H1 (cell line): ENCODE data around the gene MEF2A. TPM values are rescaled to one million over a fixed set of nuclear protein-coding genes. Genes with fewer than 3 reads are reported as not detected.

ENCODE experiments used
- CTCF ChIA-PET: fragments of 300-600 bp; sonication (Branson Sonifier 250); formaldehyde crosslinking; loops from one replicate; lab custom pipeline; 2021; ENCODE audit not compliant: partially characterized antibody; lab: Charles Lee
- POLR2A ChIA-PET: fragments of 300-600 bp; sonication (Branson Sonifier 250); formaldehyde crosslinking; loops from one replicate; lab custom pipeline; 2021; ENCODE audit warnings: inconsistent platforms; ENCODE audit not compliant: partially characterized antibody; lab: Charles Lee
- DNase-seq, 2 experiments: peaks; one replicate each; pipeline versions ENCODE4 v3.0.0 to v3.0.0-alpha.2; 2010 to 2022; ENCODE audit warnings: low spot score in 2 of 2, low read depth in 1 of 2, mixed read lengths in 1 of 2
- FAIRE-seq: peaks from 2 replicates; lab custom pipeline; 2011; peaks lifted over from hg19 to GRCh38; lab: Jason Lieb, UNC
- H2AFZ ChIP-seq: 2 replicates; pipeline ENCODE4 v1.8.1; 2012; ENCODE audit warnings: low read length, inconsistent platforms
- H2AK5ac ChIP-seq: 2 replicates; pipeline ENCODE4 v1.6.1; 2013; ENCODE audit warnings: low read depth, low read length
- H2BK120ac ChIP-seq: replicated peaks from 2 replicates; pipeline ENCODE3; 2013; ENCODE audit warnings: low read depth, low read length, inconsistent platforms
- H2BK12ac ChIP-seq: 2 replicates; pipeline ENCODE4 v1.6.1; 2013; ENCODE audit warnings: low read depth, low read length
- H2BK15ac ChIP-seq: 2 replicates; pipeline ENCODE4 v1.6.1; 2013; ENCODE audit warnings: low read length
- H2BK20ac ChIP-seq: 2 replicates; pipeline ENCODE4 v1.6.1; 2013; ENCODE audit warnings: low read length
- H2BK5ac ChIP-seq: 2 replicates; pipeline ENCODE4 v1.6.1; 2013; ENCODE audit warnings: low read depth, low read length
- H3K14ac ChIP-seq: 2 replicates; pipeline ENCODE4 v1.6.1; 2013; ENCODE audit warnings: inconsistent platforms; ENCODE audit not compliant: insufficient read length
- H3K18ac ChIP-seq: 2 replicates; pipeline ENCODE4 v1.6.1; 2013; ENCODE audit warnings: low read length; ENCODE audit errors: extremely low read depth
- H3K23ac ChIP-seq: 2 replicates; pipeline ENCODE4 v1.6.1; 2013; ENCODE audit warnings: inconsistent platforms; ENCODE audit not compliant: insufficient read length
- H3K23me2 ChIP-seq: 2 replicates; pipeline ENCODE4 v1.6.1; 2013; ENCODE audit warnings: low read depth, low read length
- H3K27ac ChIP-seq: 2 replicates; pipeline ENCODE4 v1.6.1; 2011; ENCODE audit warnings: low read depth, low read length, inconsistent platforms
- H3K27me3 ChIP-seq, 4 experiments: replicated peaks in 1 of 4; 1 replicate in 1 of 4; 2 replicates in 3 of 4; pipeline versions ENCODE4 v1.6.1 to v1.8.1; 2011 to 2013; ENCODE audit warnings: low read length in 3 of 4, mild to moderate bottlenecking in 3 of 4, inconsistent platforms in 2 of 4, mixed read lengths in 2 of 4, moderate library complexity in 1 of 4; ENCODE audit not compliant: control insufficient read depth in 3 of 4, insufficient read depth in 3 of 4; ENCODE audit errors: extremely low read depth in 1 of 4
- H3K36me3 ChIP-seq, 4 experiments: 2 replicates each; pipeline versions ENCODE4 v1.6.1 to v1.8.1; 2011 to 2013; ENCODE audit warnings: mild to moderate bottlenecking in 4 of 4, low read length in 3 of 4, moderate library complexity in 2 of 4, control low read depth in 1 of 4, inconsistent platforms in 1 of 4; ENCODE audit not compliant: insufficient read depth in 4 of 4, control insufficient read depth in 2 of 4
- H3K4ac ChIP-seq: replicated peaks from 2 replicates; pipeline ENCODE3; 2013; ENCODE audit warnings: low read length, low read depth, mixed read lengths, inconsistent platforms; ENCODE audit not compliant: insufficient read length
- H3K4me1 ChIP-seq, 4 experiments: replicated peaks in 1 of 4; 1 replicate in 1 of 4; 2 replicates in 3 of 4; pipeline versions ENCODE4 v1.6.1 to v1.8.1; 2011 to 2013; ENCODE audit warnings: low read length in 3 of 4, inconsistent platforms in 2 of 4, mixed read lengths in 1 of 4; ENCODE audit not compliant: insufficient read depth in 4 of 4, control insufficient read depth in 3 of 4
- H3K4me2 ChIP-seq, 2 experiments: 2 replicates each; pipeline versions ENCODE4 v1.6.1 to v1.8.1; 2011 to 2013; ENCODE audit warnings: low read depth in 2 of 2, low read length in 2 of 2, control low read depth in 1 of 2, inconsistent platforms in 1 of 2, mild to moderate bottlenecking in 1 of 2; ENCODE audit not compliant: insufficient read depth in 1 of 2
- H3K4me3 ChIP-seq, 4 experiments: fragments of 200-600, 300-600 bp in 1 of 4; sonication (generic), shearing (Covaris generic), sonication (Bioruptor Twin) in 1 of 4; 2 replicates each; pipeline versions ENCODE4 v1.5.1 to v1.8.1; 2011 to 2016; ENCODE audit warnings: low read length in 4 of 4, low read depth in 3 of 4, control low read depth in 2 of 4, inconsistent platforms in 2 of 4, mild to moderate bottlenecking in 2 of 4, mixed read lengths in 1 of 4, moderate library complexity in 1 of 4; ENCODE audit not compliant: insufficient read depth in 2 of 4; ENCODE audit errors: extremely low read depth in 1 of 4
- H3K56ac ChIP-seq: replicated peaks from 2 replicates; pipeline ENCODE3; 2013; ENCODE audit warnings: low read depth, mild to moderate bottlenecking, mixed read lengths, low read length, inconsistent platforms; ENCODE audit not compliant: insufficient read length
- H3K79me1 ChIP-seq: 2 replicates; pipeline ENCODE4 v1.6.1; 2013; ENCODE audit warnings: low read depth, low read length, control low read depth
- H3K79me2 ChIP-seq, 2 experiments: 2 replicates each; pipeline versions ENCODE4 v1.6.1 to v1.8.1; 2012 to 2013; ENCODE audit warnings: low read length in 2 of 2, mild to moderate bottlenecking in 2 of 2, inconsistent platforms in 1 of 2; ENCODE audit not compliant: insufficient read depth in 2 of 2, control insufficient read depth in 1 of 2
- H3K9ac ChIP-seq, 4 experiments: replicated peaks in 1 of 4; 1 replicate in 1 of 4; 2 replicates in 3 of 4; pipeline versions ENCODE4 v1.6.1 to v1.8.1; 2011 to 2013; ENCODE audit warnings: low read depth in 3 of 4, low read length in 3 of 4, control low read depth in 2 of 4, mild to moderate bottlenecking in 2 of 4, moderate library complexity in 2 of 4, inconsistent platforms in 1 of 4; ENCODE audit errors: extremely low read depth in 1 of 4
- H3K9me3 ChIP-seq, 2 experiments: 2 replicates each; pipeline versions ENCODE4 v1.6.1 to v1.8.1; 2012 to 2013; ENCODE audit warnings: mild to moderate bottlenecking in 2 of 2, moderate library complexity in 2 of 2, control low read depth in 1 of 2, inconsistent platforms in 1 of 2, low read depth in 1 of 2, low read length in 1 of 2, mixed read lengths in 1 of 2; ENCODE audit not compliant: insufficient read depth in 2 of 2
- H4K20me1 ChIP-seq, 2 experiments: replicated peaks in 1 of 2; 2 replicates each; pipeline versions ENCODE3 to v1.8.1; 2011 to 2013; ENCODE audit warnings: inconsistent platforms in 2 of 2, low read length in 2 of 2, mild to moderate bottlenecking in 1 of 2; ENCODE audit not compliant: insufficient read depth in 2 of 2, control insufficient read depth in 1 of 2
- H4K5ac ChIP-seq: 2 replicates; pipeline ENCODE4 v1.6.1; 2013; ENCODE audit warnings: low read length, low read depth, mixed read lengths, inconsistent platforms; ENCODE audit not compliant: insufficient read length
- H4K8ac ChIP-seq: 2 replicates; pipeline ENCODE4 v1.8.0; 2013; ENCODE audit warnings: mild to moderate bottlenecking, moderate library complexity, low read length, inconsistent platforms; ENCODE audit not compliant: insufficient read depth; ENCODE audit errors: extremely low read depth
- H4K91ac ChIP-seq: replicated peaks from 2 replicates; pipeline ENCODE3; 2013; ENCODE audit warnings: low read length, mixed read lengths, inconsistent platforms; ENCODE audit not compliant: insufficient read length
- BACH1 ChIP-seq: IDR thresholded peaks from 2 replicates; pipeline ENCODE4 v1.6.1; 2012; ENCODE audit warnings: low read length, improper control_type of control experiment
- CEBPB ChIP-seq: IDR thresholded peaks from 2 replicates; pipeline ENCODE4 v1.6.1; 2012; ENCODE audit warnings: low read depth, low read length
- CREB1 ChIP-seq: IDR thresholded peaks from 2 replicates; pipeline ENCODE4 v1.6.1; 2012; ENCODE audit warnings: inconsistent platforms
- TAF1 ChIP-seq: IDR thresholded peaks from 2 replicates; pipeline ENCODE4 v1.6.1; 2011; ENCODE audit warnings: mild to moderate bottlenecking, low read depth, low read length
- TBP ChIP-seq: IDR thresholded peaks from 2 replicates; pipeline ENCODE4 v1.6.1; 2011; ENCODE audit warnings: low read depth, low read length, improper control_type of control experiment
- WGBS, 2 experiments: shearing (Covaris generic) in 1 of 2; methylation state at CpG; one replicate each; pipeline versions ENCODE4 v1.1.6 to v1.1.7; 2013 to 2015; ENCODE audit warnings: low lambda C conversion rate in 2 of 2, mixed read lengths in 2 of 2, inconsistent platforms in 1 of 2, low coverage in 1 of 2, missing lambda C conversion rate in 1 of 2; ENCODE audit not compliant: insufficient replicate concordance in 2 of 2, insufficient coverage in 1 of 2, insufficient read length in 1 of 2; ENCODE audit errors: extremely low coverage in 1 of 2, missing lambda C conversion rate in 1 of 2; 5-methylcytosine and 5-hydroxymethylcytosine counted together
- polyA plus RNA-seq, 7 experiments: library from polyadenylated mRNA; depleted of rRNA in 3 of 7; stranded (reverse) in 5 of 7; unstranded in 2 of 7; fragments of >200 nt in 5 of 7; fragments of 200-250 nt in 2 of 7; gene quantifications; 1 replicate in 5 of 7; 2 replicates in 1 of 7; 4 replicates in 1 of 7; pipeline versions ENCODE4 v1.2.1 to v1.2.3, GENCODE V29; 2011 to 2013; ENCODE audit warnings: missing spikeins in 2 of 7, mixed read lengths in 2 of 7
- total RNA-seq: library from RNA; stranded (reverse); fragmentation: NEBNext Ultra II Directional; extraction: Animal tissue kit (Norgen Biotek cat#: 25700); gene quantifications from 2 replicates; pipeline ENCODE4 v1.2.1, GENCODE V29; 2021
- TF ChIP-seq, protein P1 (sequence below): IDR thresholded peaks from 2 replicates; pipeline ENCODE4 v1.6.1; 2012; ENCODE audit warnings: inconsistent platforms
- TF ChIP-seq, protein P2 (sequence below): IDR thresholded peaks from 2 replicates; pipeline ENCODE4 v1.6.1; 2012; ENCODE audit warnings: low read length, inconsistent platforms

MEF2A gene
- total and polyA plus RNA-seq, 2 of the 8 experiments (the other 6 are each of a cell fraction or from before 2014, with no cell fraction given) = 15.6 to 22.5 TPM

DNA sequence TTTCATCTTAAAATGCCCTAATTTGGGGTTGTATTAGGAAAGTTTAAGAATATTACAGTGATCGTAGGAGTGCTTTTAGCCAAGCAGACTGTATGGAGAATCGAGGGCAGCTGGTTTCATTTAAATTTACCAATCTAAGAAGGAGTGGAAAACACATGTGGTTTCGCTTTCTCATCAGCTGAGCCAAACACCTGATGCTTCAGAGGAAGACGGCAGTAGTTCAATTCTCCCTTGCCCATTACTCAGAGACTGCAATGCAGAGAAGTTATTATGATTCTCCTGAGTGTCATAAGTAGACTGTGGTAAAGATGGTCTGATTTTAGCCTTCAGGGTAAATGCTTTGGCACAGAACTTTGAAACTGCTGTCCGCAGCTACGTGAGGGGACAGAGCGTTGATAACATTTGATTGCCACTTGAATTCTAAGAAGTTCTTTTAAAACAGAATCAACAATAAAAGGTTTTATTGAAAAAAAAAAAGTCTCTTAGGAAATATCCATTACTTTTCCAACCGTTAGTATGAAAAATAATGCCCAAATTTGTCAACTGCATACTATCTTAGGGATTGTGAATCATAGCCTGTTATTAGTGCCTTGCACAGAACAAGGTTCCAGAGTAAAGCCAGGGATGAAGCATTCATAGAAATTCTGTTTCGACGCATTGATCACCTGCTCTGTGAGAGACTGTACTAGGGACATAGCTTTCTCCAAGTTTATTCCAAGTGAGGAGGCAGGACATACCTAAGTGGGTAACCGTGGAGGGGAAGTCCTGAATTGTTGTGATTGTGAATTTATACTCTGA, 141.9 kb downstream of the MEF2A start:
- H3K56ac ChIP-seq = no peak overlapping the region
- H3K79me1 ChIP-seq = no peaks in the 10 kb centered on the region; the same call in none of the 2 replicates
- H3K27me3 ChIP-seq = no peaks in the 10 kb centered on the region
- H2BK12ac ChIP-seq = no peak overlapping the region
- no peak overlapping the region for H4K8ac ChIP-seq
- no peaks in the 10 kb centered on the region for H4K20me1 ChIP-seq
- POLR2A ChIA-PET = interaction anchor here (0.5 to 1.4 kb wide), 2 partner anchors 15 to 410 kb away, joined by 3 to 4 read pairs; no protein-coding TSS in a partner anchor
- H3K79me2 ChIP-seq = no peaks in the 10 kb centered on the region
- no peak overlapping the region for H2BK120ac ChIP-seq
- H3K23ac ChIP-seq = no peak overlapping the region
- H3K27ac ChIP-seq = no peak overlapping the region
- H3K9me3 ChIP-seq = no peaks in the 10 kb centered on the region
- TF ChIP-seq CREB1 = no peak
- TF ChIP-seq, protein P1, sequence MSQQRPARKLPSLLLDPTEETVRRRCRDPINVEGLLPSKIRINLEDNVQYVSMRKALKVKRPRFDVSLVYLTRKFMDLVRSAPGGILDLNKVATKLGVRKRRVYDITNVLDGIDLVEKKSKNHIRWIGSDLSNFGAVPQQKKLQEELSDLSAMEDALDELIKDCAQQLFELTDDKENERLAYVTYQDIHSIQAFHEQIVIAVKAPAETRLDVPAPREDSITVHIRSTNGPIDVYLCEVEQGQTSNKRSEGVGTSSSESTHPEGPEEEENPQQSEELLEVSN = no peak
- TF ChIP-seq CEBPB = no peak
- no peak for TF ChIP-seq TAF1
- no peak for TF ChIP-seq BACH1
- no peak for TF ChIP-seq TBP
- TF ChIP-seq, protein P2, sequence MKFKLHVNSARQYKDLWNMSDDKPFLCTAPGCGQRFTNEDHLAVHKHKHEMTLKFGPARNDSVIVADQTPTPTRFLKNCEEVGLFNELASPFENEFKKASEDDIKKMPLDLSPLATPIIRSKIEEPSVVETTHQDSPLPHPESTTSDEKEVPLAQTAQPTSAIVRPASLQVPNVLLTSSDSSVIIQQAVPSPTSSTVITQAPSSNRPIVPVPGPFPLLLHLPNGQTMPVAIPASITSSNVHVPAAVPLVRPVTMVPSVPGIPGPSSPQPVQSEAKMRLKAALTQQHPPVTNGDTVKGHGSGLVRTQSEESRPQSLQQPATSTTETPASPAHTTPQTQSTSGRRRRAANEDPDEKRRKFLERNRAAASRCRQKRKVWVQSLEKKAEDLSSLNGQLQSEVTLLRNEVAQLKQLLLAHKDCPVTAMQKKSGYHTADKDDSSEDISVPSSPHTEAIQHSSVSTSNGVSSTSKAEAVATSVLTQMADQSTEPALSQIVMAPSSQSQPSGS = no peak
- TF ChIP-seq, all 59 proteins: peak for 0
- H3K9ac ChIP-seq = no peak overlapping the region
- H3K14ac ChIP-seq = no peak overlapping the region
- FAIRE-seq = no peak
- H2BK15ac ChIP-seq = no peak overlapping the region
- H2AK5ac ChIP-seq = no peak overlapping the region
- H3K36me3 ChIP-seq = peaks cover 0 to 10% (median 3%) of the 10 kb centered on the region in 4 experiments; a peak in 5 of 8 replicates
- H4K91ac ChIP-seq = no peak overlapping the region
- H3K4me2 ChIP-seq = no peak overlapping the region
- CTCF ChIA-PET = interaction anchor here (0.8 to 3.1 kb wide), 10 partner anchors 9 to 435 kb away, joined by 3 to 14 read pairs (median 4); no protein-coding TSS in a partner anchor
- H2AFZ ChIP-seq = no peak overlapping the region
- no peak overlapping the region for H2BK5ac ChIP-seq
- no peaks in the 10 kb centered on the region for H3K23me2 ChIP-seq
- DNase-seq = no peak
- no peak overlapping the region for H4K5ac ChIP-seq
- no peak overlapping the region for H3K4ac ChIP-seq
- 86% methylated on average over 11 of the region's 11 CpGs; no CpG with 5 or more reads in 1 of the 2 experiments for WGBS, 2 experiments
- H3K4me3 ChIP-seq = no peak overlapping the region
- H3K18ac ChIP-seq = no peak overlapping the region
- no peak overlapping the region for H2BK20ac ChIP-seq
- peaks cover 0 to 2% (median 0%) of the 10 kb centered on the region in 4 experiments; a peak in 4 of 7 replicates for H3K4me1 ChIP-seq
